Fibroblast of villous mesenchyme (primary cell): ENCODE results near the gene CATSPER3. TPM values are rescaled to one million over a fixed set of nuclear protein-coding genes. Genes with fewer than 3 reads are reported as not detected.
A peak's percentile ranks its signal among the peaks of the same experiment; 100 is the strongest.

Source experiments
- DNase-seq: peaks from one replicate; pipeline ENCODE4 v3.0.0-alpha.2; 2010; ENCODE audit warnings: low read depth
- H3K4me3 ChIP-seq: 2 replicates; pipeline ENCODE4 v1.5.1; 2011; ENCODE audit warnings: low read depth, mild to moderate bottlenecking, low read length
- CTCF ChIP-seq: IDR thresholded peaks from 2 replicates; pipeline ENCODE4 v1.5.1; 2012; ENCODE audit warnings: low read depth, mild to moderate bottlenecking, low read length; ENCODE audit not compliant: insufficient read depth
- total RNA-seq: library from RNA; depleted of rRNA; stranded (reverse); fragments of >200 nt; gene quantifications from 2 replicates; pipeline ENCODE4 v1.2.3, GENCODE V29; 2012

CATSPER3 gene
- total RNA-seq, 1 donor = under 0.01 TPM

- peak; percentile 22 for DNase-seq
- TF ChIP-seq CTCF = no peak
- H3K4me3 ChIP-seq = no peak overlapping the region
These were observed 30.2 kb upstream of the CATSPER3 start for GRCh38 chr5:134937526-134937925.

- no peak for DNase-seq
- H3K4me3 ChIP-seq = no peak overlapping the region
- no peak for TF ChIP-seq CTCF
These were observed 29.7 kb upstream of the CATSPER3 start for GRCh38 chr5:134938030-134938429.

GRCh38 chr5:134939500-134939899, 28.2 kb upstream of the CATSPER3 start:
- DNase-seq = no peak
- no peak overlapping the region for H3K4me3 ChIP-seq
- no peak for TF ChIP-seq CTCF

- no peak for TF ChIP-seq CTCF
- H3K4me3 ChIP-seq = no peak overlapping the region
- DNase-seq = no peak
These were observed 24.2 kb upstream of the CATSPER3 start for GRCh38 chr5:134943547-134943946.

GRCh38 chr5:134944630-134945029, 23.1 kb upstream of the CATSPER3 start:
- H3K4me3 ChIP-seq = no peak overlapping the region
- no peak for TF ChIP-seq CTCF
- peak; percentile 50 for DNase-seq

GRCh38 chr5:134945041-134945440, 22.7 kb upstream of the CATSPER3 start:
- TF ChIP-seq CTCF = no peak
- DNase-seq = no peak
- no peak overlapping the region for H3K4me3 ChIP-seq

GRCh38 chr5:134948911-134949310, 18.8 kb upstream of the CATSPER3 start:
- no peak overlapping the region for H3K4me3 ChIP-seq
- no peak for TF ChIP-seq CTCF

More at GRCh38 chr5:134948911-134949310, 18.8 kb upstream of the CATSPER3 start:
- DNase-seq = no peak
